ENCODE measurements around the gene PAM.
"Not testable (repeated sequence)": the region's sequence is repeated elsewhere in the genome, so short reads cannot be mapped to it uniquely, and the experiment has no call there.

Gene PAM

DNA sequence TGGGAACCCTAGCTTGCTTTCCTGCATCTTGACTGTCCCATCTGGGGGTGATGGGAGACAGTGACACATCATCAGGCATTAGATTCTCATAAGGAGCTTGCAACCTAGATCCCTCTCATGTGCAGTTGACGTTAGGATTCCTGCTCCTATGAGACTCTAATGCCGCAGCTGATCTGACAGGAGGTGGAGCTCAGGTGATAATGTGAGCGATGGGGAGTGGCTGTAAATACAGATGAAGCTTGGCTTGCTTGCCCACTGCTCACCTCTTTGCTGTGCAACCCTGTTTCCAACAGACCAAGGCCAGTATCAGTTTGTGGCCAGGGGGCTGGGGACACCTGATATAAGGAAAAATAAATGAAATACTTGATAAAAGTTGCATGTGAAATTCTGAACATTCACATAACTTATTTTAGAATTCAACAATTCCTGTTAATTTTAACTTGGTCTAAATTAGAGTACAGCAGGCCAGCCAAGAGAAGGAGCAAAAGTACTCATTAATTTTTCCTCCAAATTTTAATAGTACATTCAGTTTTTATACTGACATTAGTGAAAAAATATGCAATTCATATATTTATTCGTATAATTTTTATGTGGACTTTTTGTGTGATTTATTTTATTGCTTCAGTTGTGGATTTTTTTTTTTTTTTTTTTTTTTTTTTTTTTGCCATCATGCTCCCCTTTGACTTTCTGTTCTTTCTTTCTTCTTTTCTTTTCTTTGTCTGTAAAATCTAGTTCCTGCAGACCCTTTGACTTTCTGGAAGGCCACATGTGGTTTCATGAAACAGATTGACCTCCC lies 11.4 kb downstream of the PAM start:
- H3K4me3 ChIP-seq (ENCODE audit: low read depth, low read length) = no peak overlapping the region
- TF ChIP-seq, protein P1, sequence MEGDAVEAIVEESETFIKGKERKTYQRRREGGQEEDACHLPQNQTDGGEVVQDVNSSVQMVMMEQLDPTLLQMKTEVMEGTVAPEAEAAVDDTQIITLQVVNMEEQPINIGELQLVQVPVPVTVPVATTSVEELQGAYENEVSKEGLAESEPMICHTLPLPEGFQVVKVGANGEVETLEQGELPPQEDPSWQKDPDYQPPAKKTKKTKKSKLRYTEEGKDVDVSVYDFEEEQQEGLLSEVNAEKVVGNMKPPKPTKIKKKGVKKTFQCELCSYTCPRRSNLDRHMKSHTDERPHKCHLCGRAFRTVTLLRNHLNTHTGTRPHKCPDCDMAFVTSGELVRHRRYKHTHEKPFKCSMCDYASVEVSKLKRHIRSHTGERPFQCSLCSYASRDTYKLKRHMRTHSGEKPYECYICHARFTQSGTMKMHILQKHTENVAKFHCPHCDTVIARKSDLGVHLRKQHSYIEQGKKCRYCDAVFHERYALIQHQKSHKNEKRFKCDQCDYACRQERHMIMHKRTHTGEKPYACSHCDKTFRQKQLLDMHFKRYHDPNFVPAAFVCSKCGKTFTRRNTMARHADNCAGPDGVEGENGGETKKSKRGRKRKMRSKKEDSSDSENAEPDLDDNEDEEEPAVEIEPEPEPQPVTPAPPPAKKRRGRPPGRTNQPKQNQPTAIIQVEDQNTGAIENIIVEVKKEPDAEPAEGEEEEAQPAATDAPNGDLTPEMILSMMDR (IDR thresholded peaks at IDR 0.05; ENCODE audit: borderline replicate concordance, insufficient read depth, low read depth, low read length) = no peak

DNA sequence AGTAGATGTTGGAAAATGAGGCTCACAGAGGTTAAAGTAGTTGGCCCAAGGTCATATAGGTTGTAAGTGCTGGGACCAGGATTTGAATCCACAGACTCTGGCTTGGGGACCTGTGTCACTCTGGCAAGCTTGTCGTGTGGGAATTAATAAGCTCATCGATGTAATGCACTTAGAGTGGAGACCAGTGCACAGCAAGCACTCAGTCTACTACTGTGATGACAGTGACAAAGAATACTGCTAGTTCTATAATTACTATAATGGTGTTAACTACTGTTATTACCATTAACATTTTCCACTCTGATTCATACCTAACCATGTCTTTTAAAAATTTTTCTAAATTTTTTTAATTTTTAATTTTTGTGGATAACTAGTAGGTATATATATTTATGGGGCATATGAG lies 12.8 kb downstream of the PAM start:
- TF ChIP-seq, protein P1 (IDR thresholded peaks at IDR 0.05; ENCODE audit: borderline replicate concordance, insufficient read depth, low read depth, low read length) = no peak
- H3K4me3 ChIP-seq (ENCODE audit: low read depth, low read length) = no peak overlapping the region

- TF ChIP-seq, protein P1 (IDR thresholded peaks at IDR 0.05; ENCODE audit: borderline replicate concordance, insufficient read depth, low read depth, low read length) = no peak
- H3K4me3 ChIP-seq (ENCODE audit: low read depth, low read length) = no peak overlapping the region
These were observed 15.7 kb downstream of the PAM start for GRCh38 chr5:102770803-102771202.

DNA sequence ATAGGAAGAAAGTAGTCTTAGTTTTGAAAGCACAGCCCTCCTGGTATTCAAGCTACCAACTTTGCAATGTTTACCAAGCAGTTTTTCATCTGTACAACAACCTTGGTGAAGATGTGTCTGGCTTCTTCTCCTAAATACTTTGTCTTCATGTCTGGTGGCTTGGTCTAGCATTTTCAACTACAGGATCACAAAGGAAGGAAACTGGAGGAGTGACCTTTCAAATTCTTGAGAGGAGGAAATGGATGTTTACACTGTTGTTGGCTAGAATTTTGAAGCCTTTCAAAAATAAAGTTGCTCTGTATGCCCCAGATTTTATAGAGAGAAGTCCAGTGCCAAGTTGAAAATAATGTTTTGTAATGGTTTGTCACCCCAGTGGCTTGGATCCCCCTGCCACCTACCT lies 16.3 kb downstream of the PAM start:
- TF ChIP-seq, protein P1 (IDR thresholded peaks at IDR 0.05; ENCODE audit: borderline replicate concordance, insufficient read depth, low read depth, low read length) = no peak
- H3K4me3 ChIP-seq (ENCODE audit: low read depth, low read length) = no peak overlapping the region

DNA sequence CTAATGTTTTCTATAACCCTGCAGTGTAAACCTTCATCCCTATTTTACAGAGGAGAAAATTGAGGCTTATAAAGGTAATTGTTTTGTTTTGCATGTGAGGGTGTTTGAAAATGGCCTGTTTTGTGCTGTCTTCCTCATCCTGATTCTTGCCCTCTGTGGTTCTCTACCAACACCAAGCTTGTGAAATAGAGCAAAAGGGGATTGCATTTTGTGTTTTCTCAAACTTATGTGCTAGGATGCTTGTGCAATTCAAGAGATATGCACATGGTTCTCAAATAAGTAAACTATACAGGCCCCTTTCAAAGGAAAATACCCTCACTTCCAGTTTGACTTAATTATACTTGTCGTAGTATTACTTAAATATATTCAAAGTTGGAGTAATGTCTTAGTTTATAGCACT lies 17.2 kb downstream of the PAM start:
- TF ChIP-seq, protein P1 (IDR thresholded peaks at IDR 0.05; ENCODE audit: borderline replicate concordance, insufficient read depth, low read depth, low read length) = no peak
- no peak overlapping the region for H3K4me3 ChIP-seq (ENCODE audit: low read depth, low read length)

DNA sequence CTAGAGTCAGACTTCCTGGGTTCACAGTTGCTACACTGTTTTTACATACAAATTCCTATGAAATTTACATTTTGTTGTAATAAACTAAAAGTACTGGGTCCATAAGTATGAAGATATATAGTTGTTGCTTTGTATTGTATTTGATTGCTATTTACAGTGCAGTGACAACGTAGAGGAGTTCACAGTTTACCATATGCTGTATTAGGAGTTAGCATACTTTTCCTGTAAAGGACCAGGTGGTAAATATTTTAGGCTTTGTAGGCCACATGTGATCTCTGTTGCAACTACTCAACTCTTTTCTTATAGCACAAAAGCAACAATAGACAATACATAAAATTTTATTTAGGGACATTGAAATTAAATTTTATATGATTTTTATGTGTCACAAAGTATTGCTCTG lies 18.0 kb downstream of the PAM start:
- TF ChIP-seq, protein P1 (IDR thresholded peaks at IDR 0.05; ENCODE audit: borderline replicate concordance, insufficient read depth, low read depth, low read length) = no peak
- H3K4me3 ChIP-seq (ENCODE audit: low read depth, low read length) = no peak overlapping the region

GRCh38 chr5:102775756-102776155 lies 20.7 kb downstream of the PAM start:
- H3K4me3 ChIP-seq (ENCODE audit: low read depth, low read length) = not testable (repeated sequence)

Data from GM12875 (cell line).